ENCODE measurements around the gene SPC25.

GRCh38 chr2:168848225-168848624, 42.0 kb downstream of the SPC25 start:
- TF ChIP-seq, protein P1, sequence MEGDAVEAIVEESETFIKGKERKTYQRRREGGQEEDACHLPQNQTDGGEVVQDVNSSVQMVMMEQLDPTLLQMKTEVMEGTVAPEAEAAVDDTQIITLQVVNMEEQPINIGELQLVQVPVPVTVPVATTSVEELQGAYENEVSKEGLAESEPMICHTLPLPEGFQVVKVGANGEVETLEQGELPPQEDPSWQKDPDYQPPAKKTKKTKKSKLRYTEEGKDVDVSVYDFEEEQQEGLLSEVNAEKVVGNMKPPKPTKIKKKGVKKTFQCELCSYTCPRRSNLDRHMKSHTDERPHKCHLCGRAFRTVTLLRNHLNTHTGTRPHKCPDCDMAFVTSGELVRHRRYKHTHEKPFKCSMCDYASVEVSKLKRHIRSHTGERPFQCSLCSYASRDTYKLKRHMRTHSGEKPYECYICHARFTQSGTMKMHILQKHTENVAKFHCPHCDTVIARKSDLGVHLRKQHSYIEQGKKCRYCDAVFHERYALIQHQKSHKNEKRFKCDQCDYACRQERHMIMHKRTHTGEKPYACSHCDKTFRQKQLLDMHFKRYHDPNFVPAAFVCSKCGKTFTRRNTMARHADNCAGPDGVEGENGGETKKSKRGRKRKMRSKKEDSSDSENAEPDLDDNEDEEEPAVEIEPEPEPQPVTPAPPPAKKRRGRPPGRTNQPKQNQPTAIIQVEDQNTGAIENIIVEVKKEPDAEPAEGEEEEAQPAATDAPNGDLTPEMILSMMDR (conservative IDR thresholded peaks at IDR 0.05; ENCODE audit: low read depth, low read length) = no peak
- no peak for TF ChIP-seq EZH2 (IDR thresholded peaks at IDR 0.05; ENCODE audit: borderline replicate concordance, low read depth, low read length, poor library complexity, severe bottlenecking)

All from A673 (cell line).